ENCODE results near the gene CAND1. TPM values are rescaled to one million over a fixed set of nuclear protein-coding genes. Genes with fewer than 3 reads are reported as not detected.

CAND1 gene
- total RNA-seq, 5 donors from 2014 or later (not counting 1 experiment from before 2014, with no cell fraction given) = 91.4 to 113 (median 107) TPM

DNA sequence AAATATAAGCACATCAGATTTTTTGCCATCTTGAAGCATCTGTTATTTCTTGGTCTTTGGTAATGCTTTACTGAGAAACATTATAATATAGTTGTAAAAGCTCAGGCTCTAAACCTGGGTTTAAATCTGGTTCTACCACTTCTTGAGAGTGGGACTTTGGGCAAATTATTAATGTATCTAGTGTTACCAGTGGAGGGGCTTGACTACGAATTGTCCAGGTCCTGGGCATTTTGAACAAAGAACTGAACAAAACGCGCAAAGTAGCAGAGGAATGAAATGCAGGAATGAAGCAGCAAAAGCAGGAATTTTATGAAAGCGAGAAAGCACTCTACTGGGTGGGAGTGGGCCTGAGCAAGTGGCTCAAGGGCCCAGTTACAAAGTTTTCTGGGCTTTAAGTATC, 50.8 kb downstream of the CAND1 start:
- DNase-seq (no peak), ATAC-seq (replicated peaks in 1 of 4) (no peak)
- Histone ChIP-seq H3K27ac (ENCODE audit: low read length) (no peak overlapping the region), H3K27me3 (replicated peaks in 1 of 2; ENCODE audit: control insufficient read depth in 2 of 2, extremely low read depth in 1 of 2, insufficient read depth in 2 of 2, low read length in 1 of 2) (peaks cover 0 to 3% of the 10 kb centered on the region in 2 experiments), H3K4me1 (ENCODE audit: control insufficient read depth in 1 of 2, extremely low read depth in 1 of 2, insufficient read depth in 2 of 2, low read length in 2 of 2) (no peaks in the 10 kb centered on the region), H3K36me3 (ENCODE audit: control insufficient read depth in 2 of 2, extremely low read depth in 1 of 2, insufficient read depth in 1 of 2, low read length in 1 of 2) (peaks cover 2 to 7% of the 10 kb centered on the region in 2 donors), H3K9me3 (no peaks in the 10 kb centered on the region), H3K4me3 (ENCODE audit: control insufficient read depth in 1 of 2, extremely low read depth in 1 of 2, low read length in 1 of 2) (no peak overlapping the region)
- H3K27ac Mint-ChIP-seq = no peak overlapping the region
- POLR2A ChIA-PET = interaction anchor here in 1 of 2 donors (0.6 kb wide), 1 partner anchor 368 kb away, joined by 4 read pairs; no protein-coding TSS in a partner anchor
- CTCF ChIA-PET = no interaction called here
- no peaks in the 10 kb centered on the region for H3K27me3 Mint-ChIP-seq
- H3K9me3 Mint-ChIP-seq = peaks cover 0 to 7% (median 3%) of the 10 kb centered on the region in 3 donors
- no peak overlapping the region for H3K4me3 Mint-ChIP-seq
- H3K36me3 Mint-ChIP-seq = peaks cover 39% of the 10 kb centered on the region
- peaks cover 11 to 14% (median 12%) of the 10 kb centered on the region in 3 donors for H3K4me1 Mint-ChIP-seq
- 100% methylated on average over 3 of the region's 4 CpGs for WGBS (ENCODE audit: insufficient coverage)

- Mint-ChIP-seq H3K9me3 (peaks cover 0 to 9% (median 7%) of the 10 kb centered on the region in 3 donors), H3K27me3 (no peaks in the 10 kb centered on the region), H3K4me3 (no peak overlapping the region), H3K4me1 (peaks cover 11 to 14% (median 12%) of the 10 kb centered on the region in 3 donors), H3K27ac (peak overlapping the region in 1 of 2 donors; percentile 12), H3K36me3 (peaks cover 38% of the 10 kb centered on the region)
- CTCF ChIA-PET = no interaction called here
- peak in 1 of 35 experiments; percentile 22 for DNase-seq
- H3K9me3 ChIP-seq = no peaks in the 10 kb centered on the region
- no CpG with 5 or more reads among the region's 3 CpGs for WGBS (ENCODE audit: insufficient coverage)
- ATAC-seq (replicated peaks in 1 of 4) = peak in 1 of 4 experiments; percentile 16
- no peaks in the 10 kb centered on the region for H3K4me1 ChIP-seq (ENCODE audit: control insufficient read depth in 1 of 2, extremely low read depth in 1 of 2, insufficient read depth in 2 of 2, low read length in 2 of 2)
- peaks cover 0 to 3% of the 10 kb centered on the region in 2 experiments for H3K27me3 ChIP-seq (replicated peaks in 1 of 2; ENCODE audit: control insufficient read depth in 2 of 2, extremely low read depth in 1 of 2, insufficient read depth in 2 of 2, low read length in 1 of 2)
- no peak overlapping the region for H3K27ac ChIP-seq (ENCODE audit: low read length)
- H3K4me3 ChIP-seq (ENCODE audit: control insufficient read depth in 1 of 2, extremely low read depth in 1 of 2, low read length in 1 of 2) = no peak overlapping the region
- peaks cover 2 to 7% of the 10 kb centered on the region in 2 donors for H3K36me3 ChIP-seq (ENCODE audit: control insufficient read depth in 2 of 2, extremely low read depth in 1 of 2, insufficient read depth in 1 of 2, low read length in 1 of 2)
- POLR2A ChIA-PET = no interaction called here
Measured at GRCh38 chr12:67320614-67321295, 51.6 kb downstream of the CAND1 start.

DNA sequence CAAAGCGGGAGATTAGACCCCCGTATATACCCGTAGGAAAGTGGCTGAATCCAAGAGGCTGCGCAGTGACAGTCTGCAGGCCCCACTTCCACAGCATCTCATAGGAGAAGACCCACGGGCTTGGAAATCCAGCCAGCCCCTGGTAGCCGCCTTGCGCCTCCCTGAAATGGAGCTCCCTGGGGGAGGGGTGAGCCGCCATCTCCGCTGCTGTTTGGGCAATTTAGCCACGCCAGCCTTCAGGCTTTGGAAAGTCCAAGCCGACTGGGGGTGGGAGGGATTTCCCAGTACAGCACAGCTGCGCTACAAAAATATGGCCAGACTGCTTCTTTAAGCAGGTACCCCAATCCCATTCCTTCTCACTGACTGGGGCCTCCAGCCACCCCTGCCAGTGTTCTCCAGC, 53.4 kb downstream of the CAND1 start:
- Histone ChIP-seq H3K27ac (ENCODE audit: low read length) (no peak overlapping the region), H3K9me3 (no peaks in the 10 kb centered on the region), H3K27me3 (replicated peaks in 1 of 2; ENCODE audit: control insufficient read depth in 2 of 2, extremely low read depth in 1 of 2, insufficient read depth in 2 of 2, low read length in 1 of 2) (peaks cover 0 to 3% of the 10 kb centered on the region in 2 experiments), H3K36me3 (ENCODE audit: control insufficient read depth in 2 of 2, extremely low read depth in 1 of 2, insufficient read depth in 1 of 2, low read length in 1 of 2) (peaks cover 2 to 7% of the 10 kb centered on the region in 2 donors), H3K4me3 (ENCODE audit: control insufficient read depth in 1 of 2, extremely low read depth in 1 of 2, low read length in 1 of 2) (no peak overlapping the region), H3K4me1 (ENCODE audit: control insufficient read depth in 1 of 2, extremely low read depth in 1 of 2, insufficient read depth in 2 of 2, low read length in 2 of 2) (no peaks in the 10 kb centered on the region)
- Mint-ChIP-seq H3K27me3 (no peaks in the 10 kb centered on the region), H3K36me3 (peaks cover 31% of the 10 kb centered on the region), H3K4me3 (no peak overlapping the region), H3K27ac (no peak overlapping the region), H3K9me3 (peaks cover 0 to 9% (median 8%) of the 10 kb centered on the region in 3 donors), H3K4me1 (peaks cover 11 to 14% (median 12%) of the 10 kb centered on the region in 3 donors)
- ATAC-seq (replicated peaks in 1 of 4) (no peak), DNase-seq (no peak)
- ChIA-PET CTCF (no interaction called here), POLR2A (no interaction called here)
- 100% methylated on average over 1 of the region's 12 CpGs for WGBS (ENCODE audit: insufficient coverage)

DNA sequence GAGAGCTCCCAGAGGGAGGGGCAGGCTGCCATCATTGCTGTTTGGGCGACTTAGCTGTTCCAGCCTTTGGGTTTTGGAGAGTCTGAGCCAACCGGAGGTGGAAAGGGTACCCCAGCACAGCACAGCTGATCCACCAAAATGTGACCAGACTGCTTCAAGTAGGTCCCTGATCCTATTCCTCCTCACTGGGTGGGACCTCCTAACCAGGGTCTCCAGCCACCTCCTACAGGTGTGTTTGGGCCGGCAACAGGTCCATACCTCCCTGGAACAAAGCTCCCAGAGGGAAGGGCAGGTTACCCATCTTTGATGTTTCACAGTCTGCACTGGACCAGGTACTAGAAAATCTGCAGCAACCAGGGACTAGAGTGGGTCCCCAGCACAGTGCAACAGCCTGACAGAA, 53.8 kb downstream of the CAND1 start:
- WGBS (ENCODE audit: insufficient coverage) = 83% methylated on average over 2 of the region's 3 CpGs
- ATAC-seq (replicated peaks in 1 of 4) = no peak
- no peaks in the 10 kb centered on the region for H3K4me1 ChIP-seq (ENCODE audit: control insufficient read depth in 1 of 2, extremely low read depth in 1 of 2, insufficient read depth in 2 of 2, low read length in 2 of 2)
- Mint-ChIP-seq H3K9me3 (peaks cover 0 to 9% (median 8%) of the 10 kb centered on the region in 3 donors), H3K4me1 (peaks cover 11 to 14% (median 12%) of the 10 kb centered on the region in 3 donors), H3K4me3 (no peak overlapping the region), H3K27ac (no peak overlapping the region), H3K27me3 (no peaks in the 10 kb centered on the region), H3K36me3 (peaks cover 28% of the 10 kb centered on the region)
- H3K27me3 ChIP-seq (replicated peaks in 1 of 2; ENCODE audit: control insufficient read depth in 2 of 2, extremely low read depth in 1 of 2, insufficient read depth in 2 of 2, low read length in 1 of 2) = peaks cover 0 to 3% of the 10 kb centered on the region in 2 experiments
- no peaks in the 10 kb centered on the region for H3K9me3 ChIP-seq
- CTCF ChIA-PET = no interaction called here
- peaks cover under 1 to 7% of the 10 kb centered on the region in 2 donors for H3K36me3 ChIP-seq (ENCODE audit: control insufficient read depth in 2 of 2, extremely low read depth in 1 of 2, insufficient read depth in 1 of 2, low read length in 1 of 2)
- POLR2A ChIA-PET = no interaction called here
- DNase-seq = no peak
- H3K27ac ChIP-seq (ENCODE audit: low read length) = no peak overlapping the region
- no peak overlapping the region for H3K4me3 ChIP-seq (ENCODE audit: control insufficient read depth in 1 of 2, extremely low read depth in 1 of 2, low read length in 1 of 2)

GRCh38 chr12:67326637-67327036, 57.5 kb downstream of the CAND1 start:
- Histone ChIP-seq H3K9me3 (no peaks in the 10 kb centered on the region), H3K4me3 (ENCODE audit: control insufficient read depth in 1 of 2, extremely low read depth in 1 of 2, low read length in 1 of 2) (no peak overlapping the region), H3K27ac (ENCODE audit: low read length) (no peak overlapping the region), H3K4me1 (ENCODE audit: control insufficient read depth in 1 of 2, extremely low read depth in 1 of 2, insufficient read depth in 2 of 2, low read length in 2 of 2) (no peaks in the 10 kb centered on the region), H3K27me3 (replicated peaks in 1 of 2; ENCODE audit: control insufficient read depth in 2 of 2, extremely low read depth in 1 of 2, insufficient read depth in 2 of 2, low read length in 1 of 2) (peaks cover 0 to 3% of the 10 kb centered on the region in 2 experiments), H3K36me3 (ENCODE audit: control insufficient read depth in 2 of 2, extremely low read depth in 1 of 2, insufficient read depth in 1 of 2, low read length in 1 of 2) (no peaks in the 10 kb centered on the region)
- no peak overlapping the region for H3K4me3 Mint-ChIP-seq
- POLR2A ChIA-PET = no interaction called here
- H3K36me3 Mint-ChIP-seq = peaks cover 5% of the 10 kb centered on the region
- peaks cover 2 to 7% (median 4%) of the 10 kb centered on the region in 3 donors for H3K4me1 Mint-ChIP-seq
- DNase-seq (no peak), ATAC-seq (replicated peaks in 1 of 4) (no peak)
- no peaks in the 10 kb centered on the region for H3K27me3 Mint-ChIP-seq
- peaks cover 0 to 12% (median 8%) of the 10 kb centered on the region in 3 donors for H3K9me3 Mint-ChIP-seq
- no peak overlapping the region for H3K27ac Mint-ChIP-seq
- CTCF ChIA-PET = no interaction called here

GRCh38 chr12:67327466-67327865, 58.3 kb downstream of the CAND1 start:
- ChIA-PET POLR2A (no interaction called here), CTCF (no interaction called here)
- 88% methylated on average over 2 of the region's 2 CpGs for WGBS (ENCODE audit: insufficient coverage)
- H3K4me1 Mint-ChIP-seq = peaks cover 2 to 7% (median 4%) of the 10 kb centered on the region in 3 donors
- no peaks in the 10 kb centered on the region for H3K36me3 Mint-ChIP-seq
- no peaks in the 10 kb centered on the region for H3K4me1 ChIP-seq (ENCODE audit: control insufficient read depth in 1 of 2, extremely low read depth in 1 of 2, insufficient read depth in 2 of 2, low read length in 2 of 2)
- peaks cover 0 to 3% of the 10 kb centered on the region in 2 experiments for H3K27me3 ChIP-seq (replicated peaks in 1 of 2; ENCODE audit: control insufficient read depth in 2 of 2, extremely low read depth in 1 of 2, insufficient read depth in 2 of 2, low read length in 1 of 2)
- H3K27ac Mint-ChIP-seq = no peak overlapping the region
- no peaks in the 10 kb centered on the region for H3K27me3 Mint-ChIP-seq
- H3K9me3 Mint-ChIP-seq = peaks cover 0 to 12% (median 4%) of the 10 kb centered on the region in 3 donors
- DNase-seq = no peak
- ATAC-seq (replicated peaks in 1 of 4) = no peak
- no peaks in the 10 kb centered on the region for H3K36me3 ChIP-seq (ENCODE audit: control insufficient read depth in 2 of 2, extremely low read depth in 1 of 2, insufficient read depth in 1 of 2, low read length in 1 of 2)
- no peak overlapping the region for H3K4me3 ChIP-seq (ENCODE audit: control insufficient read depth in 1 of 2, extremely low read depth in 1 of 2, low read length in 1 of 2)
- H3K27ac ChIP-seq (ENCODE audit: low read length) = no peak overlapping the region
- H3K4me3 Mint-ChIP-seq = no peak overlapping the region
- no peaks in the 10 kb centered on the region for H3K9me3 ChIP-seq

Measured in T-cell (primary cell).